Skeletal muscle cell (primary cell): ENCODE results near the gene CGB3.

Experiments used
- DNase-seq: peaks from one replicate; pipeline ENCODE4 v3.0.0-alpha.2; 2010; ENCODE audit warnings: low read depth
- H3K4me3 ChIP-seq: 2 replicates; pipeline ENCODE4 v1.5.1; 2011; ENCODE audit warnings: low read depth, mild to moderate bottlenecking, control low read depth, low read length, moderate library complexity

Gene CGB3

DNA sequence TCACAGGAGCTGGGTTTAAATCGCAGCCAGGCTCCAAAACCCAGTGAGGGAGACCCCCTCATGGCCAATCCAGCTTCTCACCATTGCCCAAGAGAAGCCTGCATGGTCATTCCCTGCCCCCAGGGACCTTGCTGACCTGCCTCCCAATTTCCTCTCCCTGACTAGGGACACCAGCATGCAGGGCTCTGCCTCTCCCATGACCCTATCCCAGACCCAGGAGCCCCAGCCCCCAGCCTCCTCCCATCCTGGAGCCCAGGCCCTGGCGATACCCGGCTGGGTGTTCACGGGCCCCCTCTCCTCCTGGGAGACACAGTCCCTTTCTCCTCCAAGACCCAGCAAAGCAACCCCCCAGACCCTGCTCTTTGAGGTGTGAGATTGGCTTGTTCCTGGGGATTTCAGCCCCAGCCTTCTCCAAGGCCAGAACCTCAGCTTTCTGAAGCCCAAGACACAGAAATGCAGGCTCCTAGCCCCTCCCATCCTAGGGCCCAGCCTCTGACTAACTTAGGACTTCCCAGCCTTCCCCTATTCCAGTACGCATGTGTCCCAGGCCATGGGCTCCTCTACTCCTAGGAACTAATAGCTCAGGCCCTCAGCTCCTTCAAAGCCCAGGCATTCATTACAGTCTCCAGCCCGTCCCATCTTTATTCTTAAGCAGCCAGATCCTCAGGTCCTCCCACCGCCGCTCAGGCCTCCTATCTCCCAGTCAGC lies 32.1 kb downstream of the CGB3 start:
- H3K4me3 ChIP-seq, result peak overlapping the region; percentile 99
- peak; percentile 43 for DNase-seq

DNA sequence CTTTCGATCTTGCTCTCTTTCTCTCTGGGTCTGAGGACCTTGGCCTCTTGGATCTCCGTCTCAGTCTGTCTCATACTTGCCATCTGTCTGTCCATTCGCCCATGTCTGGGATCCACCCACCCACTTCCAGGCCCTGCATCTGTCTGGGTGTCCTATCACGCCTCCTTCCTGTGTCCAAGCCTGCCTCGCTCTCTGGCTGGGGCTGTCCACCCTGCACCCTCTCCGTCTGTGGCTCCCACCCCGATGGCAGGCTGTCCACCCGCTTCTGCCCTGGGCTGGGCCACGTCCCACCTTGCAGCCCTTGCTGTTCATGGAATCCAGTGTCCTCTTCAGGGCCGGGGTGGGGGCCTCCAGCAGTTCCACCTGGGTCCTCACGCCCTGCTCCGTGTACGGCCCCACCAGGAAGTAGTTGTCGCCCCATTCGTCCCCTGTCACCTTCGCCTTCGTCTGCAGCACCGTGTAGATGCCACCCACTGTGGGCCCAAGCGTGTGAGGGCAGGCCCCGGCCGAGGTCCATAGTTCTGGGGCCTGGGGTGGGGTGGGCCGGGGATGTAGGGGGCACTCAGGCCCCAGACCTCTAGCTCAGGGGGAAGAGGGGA lies 33.0 kb downstream of the CGB3 start:
- no peak for DNase-seq
- H3K4me3 ChIP-seq, result peak overlapping the region; percentile 99

DNA sequence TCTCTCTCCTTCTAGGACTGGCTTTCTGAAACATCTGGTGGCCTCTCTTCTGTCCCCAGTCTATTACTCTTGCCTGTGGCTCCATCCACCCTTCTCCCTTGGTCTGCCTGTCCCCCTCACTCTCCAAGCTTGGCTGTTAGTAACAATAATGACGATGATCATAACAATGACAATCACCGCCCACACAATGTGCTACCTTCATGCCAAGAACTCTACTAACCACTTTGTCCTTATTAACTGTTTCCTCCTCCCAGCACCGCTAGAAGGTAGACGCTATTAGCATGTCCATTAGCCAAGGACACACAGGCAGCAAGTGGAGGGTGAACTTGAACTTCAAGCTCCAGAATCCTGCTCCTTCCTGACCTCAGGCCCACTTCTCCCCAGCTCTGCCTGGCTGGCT lies 33.7 kb downstream of the CGB3 start:
- DNase-seq, result no peak
- peak overlapping the region; percentile 9 for H3K4me3 ChIP-seq

DNA sequence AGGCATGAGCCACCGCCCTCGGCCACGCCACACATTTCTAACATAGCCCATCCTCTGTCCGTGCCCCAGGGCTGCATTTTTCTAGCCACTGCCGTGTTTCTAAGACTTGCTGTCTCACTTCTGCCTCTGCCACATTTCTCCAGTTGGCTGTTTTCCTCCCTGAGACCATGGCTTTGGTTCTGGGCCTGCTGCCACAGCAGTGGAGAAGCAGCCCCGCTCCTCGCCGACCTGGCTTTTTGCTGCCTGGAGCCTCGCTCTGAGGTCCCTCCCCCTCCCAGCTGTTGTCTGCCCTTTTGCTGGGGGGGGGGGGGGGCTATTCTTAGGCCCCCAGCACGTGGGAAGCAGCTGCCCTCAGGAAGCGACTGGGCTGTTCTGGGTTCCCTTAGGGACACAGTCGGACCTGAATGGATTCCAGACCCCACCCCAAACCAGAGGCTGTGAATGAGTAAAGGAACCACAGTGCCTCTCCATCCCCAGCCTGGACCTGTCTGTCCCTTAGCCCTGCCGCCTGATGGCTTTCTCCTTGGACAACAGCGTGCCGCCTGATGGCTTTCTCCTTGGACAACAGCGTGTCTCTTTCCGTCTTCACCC lies 34.3 kb downstream of the CGB3 start:
- DNase-seq, result no peak
- no peak overlapping the region for H3K4me3 ChIP-seq

DNA sequence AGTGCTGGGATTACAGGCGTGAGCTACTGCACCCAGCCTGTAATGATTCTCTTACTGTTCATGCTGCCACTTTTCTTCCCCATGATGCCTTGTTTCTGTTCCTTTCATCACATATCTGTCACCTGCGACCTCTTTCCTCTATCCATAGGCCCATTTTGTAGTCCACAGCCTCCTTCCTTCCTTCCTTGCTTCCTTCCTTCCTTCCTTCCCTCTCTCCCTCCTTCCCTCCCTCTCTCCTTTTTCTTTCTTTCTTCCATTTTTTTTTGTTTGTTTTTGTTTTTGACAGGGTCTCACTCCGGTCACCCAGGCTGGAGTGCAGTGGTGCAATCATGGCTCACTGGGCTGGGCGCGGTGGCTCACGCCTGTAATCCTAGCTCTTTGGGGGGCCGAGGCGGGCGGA lies 35.3 kb downstream of the CGB3 start:
- H3K4me3 ChIP-seq, result no peak overlapping the region
- DNase-seq, result no peak

DNA sequence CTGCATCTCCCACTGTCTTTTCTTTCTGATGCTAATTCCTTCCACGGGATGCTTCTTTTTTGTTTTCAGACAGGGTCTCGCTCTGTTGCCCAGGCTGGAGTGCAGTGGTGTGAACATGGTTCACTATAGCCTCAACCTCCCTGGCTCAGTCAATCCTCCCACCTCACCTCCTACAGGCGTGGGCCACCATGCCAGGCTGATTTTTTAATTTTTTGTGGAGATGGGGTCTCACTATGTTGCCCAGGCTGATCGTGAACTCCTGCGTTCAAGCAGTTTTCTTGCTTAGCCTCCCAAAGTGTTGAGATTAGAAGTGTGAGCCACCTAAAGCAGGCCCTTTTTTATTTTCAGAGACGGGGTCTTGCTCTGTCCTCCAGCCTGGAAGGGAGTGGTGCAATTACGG lies 35.8 kb downstream of the CGB3 start:
- H3K4me3 ChIP-seq, result no peak overlapping the region
- DNase-seq, result no peak

DNA sequence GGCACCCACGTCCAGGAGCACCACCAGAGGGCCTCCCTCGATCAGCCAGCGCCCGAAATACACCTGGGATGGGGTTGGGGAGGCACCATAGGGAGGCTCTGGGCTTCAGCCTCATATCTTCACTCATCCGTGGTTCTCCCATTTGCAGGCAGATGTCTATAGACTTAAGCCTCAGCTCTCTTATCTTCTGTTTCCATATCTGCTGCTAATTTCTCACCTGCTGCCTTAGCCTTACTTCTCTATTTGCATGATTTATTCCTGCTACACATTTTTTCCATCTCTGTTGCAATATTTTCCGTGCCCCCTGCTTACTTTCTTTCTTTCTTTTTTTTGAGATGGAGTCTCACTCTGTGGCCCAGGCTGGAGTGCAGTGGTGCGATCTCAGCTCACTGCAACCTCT lies 36.8 kb downstream of the CGB3 start:
- DNase-seq, result no peak
- H3K4me3 ChIP-seq, result no peak overlapping the region

DNA sequence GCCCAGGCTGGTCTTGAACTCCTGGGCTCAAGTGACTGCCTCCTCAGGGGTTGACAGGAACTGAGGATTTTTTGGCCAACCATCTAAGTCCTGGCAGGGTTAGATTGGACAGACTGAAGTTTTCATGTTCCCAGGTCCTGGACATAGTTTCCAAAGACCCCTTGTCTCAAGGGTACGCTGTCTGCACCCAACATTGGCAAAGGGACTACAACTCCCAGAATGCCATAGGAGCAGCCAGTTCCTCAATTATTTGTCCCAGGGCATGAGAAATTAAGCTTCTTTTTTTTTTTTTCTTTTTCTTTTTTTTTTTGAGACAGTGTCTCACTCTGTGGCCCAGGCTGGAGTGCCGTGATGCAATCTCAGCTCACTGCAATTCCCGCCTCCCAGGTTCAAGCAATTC lies 37.9 kb downstream of the CGB3 start:
- H3K4me3 ChIP-seq, result no peak overlapping the region
- DNase-seq, result no peak

DNA sequence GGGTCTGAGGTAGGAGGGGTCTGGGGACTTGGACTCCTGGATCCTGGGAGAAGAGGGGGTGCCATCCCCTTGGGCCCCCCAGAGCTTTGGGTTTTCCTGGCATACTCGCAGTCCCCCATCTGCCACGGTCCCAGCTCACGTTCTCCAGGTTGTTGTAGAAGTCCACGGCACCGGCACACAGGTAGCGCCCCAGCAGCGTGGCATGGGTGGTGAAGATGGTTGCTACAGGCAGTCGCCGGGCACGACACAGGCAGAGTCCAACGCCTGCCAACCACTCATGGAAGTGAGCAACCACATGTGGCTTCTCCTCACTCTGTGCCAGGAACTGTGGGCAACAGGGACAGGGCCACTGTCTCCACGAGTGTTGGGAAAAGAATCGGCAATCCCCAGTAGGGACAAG lies 38.4 kb downstream of the CGB3 start:
- no peak for DNase-seq
- no peak overlapping the region for H3K4me3 ChIP-seq

DNA sequence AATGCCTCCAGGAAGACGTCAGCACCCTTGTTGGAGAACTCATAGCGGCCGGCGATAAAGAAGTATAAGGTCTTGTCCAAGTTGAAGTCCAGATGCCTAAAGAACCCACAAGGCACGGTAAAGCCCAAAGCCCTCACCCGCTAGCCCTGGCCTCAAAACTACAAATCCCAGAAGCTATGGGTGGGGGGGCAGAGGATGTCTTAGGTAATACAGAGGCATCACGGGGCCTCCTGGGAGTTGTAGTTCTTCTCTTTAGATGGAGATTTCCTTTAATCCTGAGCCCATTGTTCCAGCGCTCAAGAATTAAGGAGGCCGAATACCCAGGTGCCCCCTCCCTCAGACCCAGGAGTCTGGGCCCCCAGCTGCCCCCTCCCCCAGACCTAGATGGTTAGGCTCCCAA lies 41.9 kb downstream of the CGB3 start:
- no peak overlapping the region for H3K4me3 ChIP-seq
- no peak for DNase-seq

DNA sequence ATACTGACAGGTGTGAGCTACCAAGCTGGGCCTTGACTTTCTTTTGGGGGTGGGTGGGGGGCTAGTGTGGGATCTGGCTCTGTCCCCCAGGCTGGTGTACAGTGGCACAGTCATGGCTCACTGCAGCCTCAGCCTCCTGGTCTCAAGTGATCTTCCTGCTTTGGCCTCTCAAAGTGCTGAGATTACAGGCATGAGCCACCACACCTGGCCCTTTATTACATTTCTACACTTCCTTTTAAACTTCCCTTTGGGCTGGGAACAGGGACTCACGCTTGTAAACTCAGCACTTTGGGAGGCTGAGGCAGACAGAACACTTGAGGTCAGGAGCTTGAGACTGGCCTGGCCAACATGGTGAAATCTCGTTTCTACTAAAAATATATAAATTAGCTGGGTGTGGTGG lies 47.1 kb downstream of the CGB3 start:
- no peak for DNase-seq
- H3K4me3 ChIP-seq, result no peak overlapping the region

DNA sequence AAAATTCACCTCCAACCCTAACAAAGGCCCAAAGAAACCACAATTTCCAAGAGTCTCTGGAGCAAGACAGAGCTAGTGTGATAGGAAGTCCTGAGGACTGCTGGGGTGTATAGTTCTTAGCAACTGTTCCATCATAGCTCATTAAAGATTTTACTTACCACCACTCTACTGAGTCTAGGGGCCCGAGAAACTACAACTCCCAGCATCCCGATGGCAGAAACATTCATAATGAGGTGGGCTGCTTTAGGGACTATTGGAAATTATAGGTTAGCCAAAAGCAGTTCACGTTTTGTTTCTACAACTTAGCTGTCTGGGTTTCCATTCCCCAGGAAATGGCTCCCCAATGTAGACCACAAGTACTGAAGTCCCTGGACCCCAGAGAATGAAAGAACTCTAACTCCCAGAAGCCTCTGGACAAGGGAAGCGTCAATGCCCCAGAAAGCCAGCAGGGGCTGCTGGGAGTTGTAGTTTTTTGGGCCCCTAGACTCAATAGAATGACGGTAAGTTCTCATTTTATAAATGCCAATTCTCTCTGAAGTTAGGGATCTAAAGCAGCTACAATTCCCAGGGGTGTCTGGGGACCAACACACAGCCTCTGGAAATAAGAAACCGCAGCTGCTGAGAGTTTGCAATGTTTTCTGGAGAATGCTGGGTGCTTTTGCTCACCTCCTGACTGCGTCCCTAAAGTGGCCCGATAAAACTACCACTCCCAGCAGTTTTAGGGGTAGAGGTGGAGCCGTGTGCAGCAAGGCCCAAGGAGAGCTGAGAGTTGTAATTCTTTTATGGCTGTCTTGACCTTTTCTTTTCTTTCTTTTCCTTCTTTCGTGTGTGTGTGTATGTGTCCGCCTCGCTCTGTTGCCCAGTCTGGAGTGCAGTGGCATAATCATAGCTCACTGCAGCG lies 47.9 kb downstream of the CGB3 start:
- H3K4me3 ChIP-seq, result no peak overlapping the region
- DNase-seq, result no peak
